Stimulated activated CD4-positive, alpha-beta T cell treated with anti-CD3 and anti-CD28 coated beads, Interleukin-12 subunit alpha, Interleukin-12 subunit beta, amount 100 ng/mL, for 4 hours (primary cell): Measurements from ENCODE around the gene ADAMTSL5.

Source experiments
- DNase-seq: peaks from one replicate; pipeline ENCODE4 v3.0.0-alpha.2; 2020

ADAMTSL5 gene

DNA sequence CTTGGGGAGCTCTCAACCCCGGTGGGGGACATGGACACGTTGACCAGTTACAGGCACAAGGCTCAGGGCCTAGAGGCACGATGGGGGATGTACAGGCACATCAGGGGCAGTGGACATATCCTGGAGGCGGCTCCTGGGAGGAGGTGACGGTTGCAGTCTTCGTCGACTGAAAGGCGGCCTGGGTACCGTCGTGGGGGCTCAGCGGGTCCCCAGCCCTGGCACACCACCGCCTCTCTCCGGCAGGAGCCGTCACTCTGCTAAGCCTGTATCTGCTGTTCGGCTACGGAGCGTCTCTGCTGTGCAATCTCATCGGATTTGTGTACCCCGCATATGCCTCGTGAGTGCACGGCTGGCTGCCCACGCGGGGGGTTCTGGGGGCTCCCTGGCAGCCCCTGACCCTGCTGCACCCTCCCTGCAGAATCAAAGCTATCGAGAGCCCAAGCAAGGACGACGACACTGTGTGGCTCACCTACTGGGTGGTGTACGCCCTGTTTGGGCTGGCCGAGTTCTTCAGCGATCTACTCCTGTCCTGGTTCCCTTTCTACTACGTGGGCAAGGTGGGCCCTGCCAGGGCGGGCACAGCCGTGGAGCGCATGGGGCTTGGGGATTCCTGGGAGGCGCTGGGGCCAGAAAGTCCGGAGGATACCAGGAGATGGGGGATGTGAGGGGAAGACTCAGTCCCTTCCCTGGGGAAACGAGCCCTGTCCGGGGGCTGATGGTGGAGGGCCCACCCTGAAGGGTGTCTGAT, 17.6 kb downstream of the ADAMTSL5 start:
- no peak for DNase-seq

DNA sequence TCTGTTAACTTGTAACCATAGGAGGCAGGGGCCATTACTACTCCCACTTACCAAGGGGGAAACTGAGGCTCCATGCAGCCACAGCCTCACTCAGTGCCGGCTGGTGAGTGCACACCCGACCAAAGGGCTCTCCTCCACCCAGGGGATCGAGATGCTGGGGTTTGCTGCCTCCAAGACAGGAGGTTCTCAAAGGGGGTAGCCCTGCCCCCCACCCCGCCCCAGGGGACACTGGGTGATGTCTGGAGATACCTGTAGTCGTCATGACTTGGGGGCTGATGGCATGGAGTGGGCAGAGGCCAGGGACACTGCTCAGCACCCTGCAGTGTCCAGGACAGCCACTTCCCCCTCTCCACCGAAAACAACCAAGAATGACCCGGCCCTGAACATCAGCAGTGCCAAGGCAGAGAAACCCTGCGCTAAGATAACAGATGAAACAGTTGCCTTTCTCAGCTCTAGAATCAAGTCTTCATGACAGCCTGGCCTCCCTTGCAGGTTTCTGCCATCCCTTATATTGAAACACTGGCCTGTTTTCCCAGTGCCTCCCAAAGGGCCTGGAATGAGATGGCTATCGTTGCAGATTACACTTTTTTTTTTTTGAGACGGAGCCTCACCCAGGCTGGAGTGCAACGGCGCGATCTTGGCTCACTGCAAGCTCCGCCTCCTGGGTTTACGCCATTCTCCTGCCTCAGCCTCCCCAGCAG, 18.6 kb downstream of the ADAMTSL5 start:
- no peak for DNase-seq

DNA sequence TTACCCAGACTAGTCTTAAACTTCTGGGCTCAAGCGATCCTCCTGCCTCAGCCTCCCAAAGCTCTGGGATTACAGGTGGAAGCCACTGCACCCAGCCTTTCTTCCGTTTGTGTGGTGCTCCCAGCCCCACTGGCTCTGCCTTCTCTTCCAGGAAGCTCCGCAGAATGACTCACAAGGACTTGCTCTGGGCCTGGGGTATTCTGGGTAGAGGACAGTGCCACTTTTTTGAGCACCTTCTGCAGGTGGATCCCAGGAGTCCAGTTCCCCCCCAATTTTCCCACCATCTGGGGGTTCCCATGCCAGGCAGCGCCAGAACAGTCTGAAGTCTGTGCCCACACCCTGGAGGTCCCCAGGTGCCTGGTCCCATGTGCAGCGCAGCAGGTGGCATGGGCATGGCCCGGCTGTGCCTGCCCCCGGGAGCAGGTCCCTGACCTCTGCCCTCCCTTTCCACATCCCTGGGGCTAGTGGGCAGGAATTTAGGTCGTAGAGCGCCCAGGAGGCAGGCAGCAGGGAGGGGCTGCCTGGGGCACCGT, 20.3 kb downstream of the ADAMTSL5 start:
- DNase-seq: no peak

DNA sequence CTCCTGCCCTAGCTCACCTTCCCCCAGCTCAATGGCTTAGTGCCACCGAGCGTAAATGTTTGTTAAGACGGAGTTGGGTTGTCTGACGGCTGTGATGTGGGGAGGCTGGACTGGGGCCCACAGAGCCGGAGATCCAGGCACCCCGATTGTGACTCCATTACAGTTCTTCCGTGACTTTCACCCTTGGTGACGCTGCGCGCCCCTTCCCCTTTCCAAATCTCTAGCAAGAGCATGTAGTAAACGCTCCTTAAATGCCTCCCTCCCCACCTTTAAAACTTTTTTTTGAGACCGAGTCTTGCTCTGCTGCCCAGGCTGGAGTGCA, 21.0 kb downstream of the ADAMTSL5 start:
- DNase-seq: no peak

DNA sequence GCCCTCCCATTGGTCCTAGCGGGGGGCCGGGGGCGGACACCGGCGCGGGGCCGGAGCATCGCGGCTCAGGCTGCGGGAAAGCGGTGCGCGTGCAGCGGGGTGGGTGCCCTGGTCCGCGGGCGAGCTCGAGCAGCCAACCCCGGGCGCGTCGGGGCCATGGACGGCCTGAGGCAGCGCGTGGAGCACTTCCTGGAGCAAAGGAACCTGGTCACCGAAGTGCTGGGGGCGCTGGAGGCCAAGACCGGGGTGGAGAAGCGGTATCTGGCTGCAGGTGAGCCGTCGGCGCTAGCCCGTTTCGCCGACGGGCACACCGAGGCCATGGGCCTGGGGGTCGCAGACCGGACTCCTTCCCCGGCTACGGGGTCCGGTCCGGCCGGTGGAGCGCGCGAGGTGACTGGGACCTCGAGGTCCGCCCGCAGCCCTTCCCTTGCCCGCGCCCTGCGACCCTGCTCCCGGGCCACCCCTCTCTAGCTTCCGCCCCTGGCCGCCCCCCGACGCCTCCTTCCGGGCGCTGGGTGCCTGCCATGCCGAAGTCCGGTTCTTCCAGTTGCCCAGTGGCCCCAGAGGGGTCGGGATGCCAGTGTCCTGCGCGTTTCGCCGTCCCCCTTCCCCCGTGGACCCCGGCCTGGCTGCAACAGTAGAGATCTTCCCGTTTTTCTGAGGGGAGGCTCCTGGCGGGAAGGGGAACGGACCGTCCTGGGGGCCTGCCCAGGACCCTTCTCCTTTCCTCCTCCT, 21.5 kb downstream of the ADAMTSL5 start, which contains the start of gene REEP6:
Gene REEP6 (plus strand): TSS at position 68 of the 735 bp plus-strand sequence. CDS start 89 bp downstream, at position 157.
- no peak for DNase-seq

DNA sequence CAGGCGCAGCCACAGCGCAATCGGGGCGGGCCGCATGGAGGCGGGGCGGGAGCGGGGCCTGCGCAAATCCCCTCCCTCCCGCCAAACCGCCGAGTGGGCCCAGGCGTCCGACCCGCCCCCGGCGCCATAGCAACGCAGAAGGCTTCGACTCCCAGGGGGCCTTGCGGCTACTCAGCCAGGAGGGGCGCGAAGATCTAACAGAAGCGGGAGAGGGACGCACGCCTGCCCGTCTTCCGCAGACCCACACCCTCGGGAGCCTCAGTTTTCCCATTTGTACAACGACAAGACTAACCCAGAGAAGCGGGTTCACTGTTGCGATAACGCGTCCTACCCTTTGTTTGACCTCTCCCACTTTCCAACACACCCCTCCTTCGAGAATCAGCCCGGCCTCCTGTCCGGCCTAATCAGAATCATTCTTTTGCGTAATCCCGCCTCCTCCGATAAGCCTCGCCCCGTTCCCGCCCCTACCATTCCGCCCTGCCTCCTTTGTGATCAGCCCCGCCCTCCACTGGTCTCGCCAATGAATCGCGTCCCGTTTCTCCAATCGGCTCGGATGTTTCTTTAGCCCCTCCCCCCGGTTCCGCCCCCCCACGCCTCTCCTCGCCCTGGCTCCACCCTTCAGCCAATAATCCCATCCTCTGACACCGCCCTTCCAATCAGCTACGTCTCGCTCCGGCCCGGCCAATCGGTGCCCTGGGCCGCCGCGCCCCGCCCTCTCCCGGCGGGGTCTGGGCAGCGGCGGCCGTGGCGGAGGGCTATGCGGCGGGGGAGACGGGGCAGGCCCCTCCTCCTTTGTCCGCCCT, 22.3 kb downstream of the ADAMTSL5 start, which contains the start of gene PCSK4:
Gene PCSK4 (minus strand): TSS at position 40 of the 803 bp plus-strand sequence. CDS start 4 bp downstream, at position 36.
- DNase-seq: peak; percentile 97

DNA sequence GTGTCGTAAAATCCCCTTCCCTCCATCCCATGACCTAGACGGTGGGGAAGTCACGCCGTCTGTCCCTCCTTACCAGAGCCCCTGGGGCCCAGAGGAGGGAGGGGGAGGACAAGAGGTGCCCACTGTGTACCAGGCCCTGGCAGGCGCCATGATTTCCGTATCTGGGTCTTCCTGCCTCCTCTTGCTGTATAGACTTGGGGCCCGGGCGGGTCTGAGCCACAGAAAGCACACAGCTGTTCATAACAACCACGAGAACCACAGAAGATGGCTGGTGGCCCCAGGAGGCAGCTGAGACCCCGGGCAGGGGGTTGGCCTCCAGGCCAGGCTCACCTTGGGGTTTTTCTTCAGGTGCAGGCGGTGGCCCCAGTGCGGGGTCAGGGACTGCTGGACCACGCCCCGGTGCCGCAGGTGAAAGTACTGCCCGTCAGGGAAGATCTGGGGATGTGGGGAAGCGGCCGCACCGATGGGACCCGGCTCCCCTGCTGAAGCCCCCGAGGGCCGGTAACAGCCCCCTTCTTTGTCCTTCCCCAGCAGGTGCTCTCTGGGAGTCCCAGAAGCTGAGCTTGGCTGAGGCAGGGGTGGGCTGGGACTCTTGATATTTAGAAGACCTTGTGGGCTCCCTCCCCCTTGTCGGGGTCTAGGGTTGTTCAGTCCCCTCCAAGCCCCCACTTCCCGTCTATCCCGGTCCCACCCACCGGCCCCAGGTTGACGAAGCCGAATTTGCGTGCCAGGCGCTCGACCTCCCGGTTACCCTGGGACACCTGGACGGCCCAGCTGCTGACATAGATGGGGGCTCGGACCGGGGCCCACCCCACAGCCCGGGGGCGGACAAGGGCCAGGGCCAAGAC, 23.1 kb downstream of the ADAMTSL5 start:
- no peak for DNase-seq

DNA sequence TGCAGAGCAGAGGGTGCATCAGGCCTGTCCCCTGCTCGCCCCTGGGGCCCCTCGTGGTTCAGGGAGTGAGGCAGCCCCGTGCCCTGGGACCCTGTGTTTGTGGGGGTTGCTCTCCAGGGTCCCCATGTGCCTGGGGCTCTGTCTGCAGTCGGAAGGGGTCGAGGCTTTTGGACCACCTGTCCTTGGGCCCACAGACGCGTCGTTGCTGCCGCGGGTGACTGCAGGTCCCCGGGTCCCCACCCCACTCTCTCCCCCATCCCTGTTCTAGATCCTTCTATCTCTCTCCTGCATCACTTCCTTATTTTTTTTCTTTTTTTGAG, 24.6 kb downstream of the ADAMTSL5 start:
- no peak for DNase-seq

DNA sequence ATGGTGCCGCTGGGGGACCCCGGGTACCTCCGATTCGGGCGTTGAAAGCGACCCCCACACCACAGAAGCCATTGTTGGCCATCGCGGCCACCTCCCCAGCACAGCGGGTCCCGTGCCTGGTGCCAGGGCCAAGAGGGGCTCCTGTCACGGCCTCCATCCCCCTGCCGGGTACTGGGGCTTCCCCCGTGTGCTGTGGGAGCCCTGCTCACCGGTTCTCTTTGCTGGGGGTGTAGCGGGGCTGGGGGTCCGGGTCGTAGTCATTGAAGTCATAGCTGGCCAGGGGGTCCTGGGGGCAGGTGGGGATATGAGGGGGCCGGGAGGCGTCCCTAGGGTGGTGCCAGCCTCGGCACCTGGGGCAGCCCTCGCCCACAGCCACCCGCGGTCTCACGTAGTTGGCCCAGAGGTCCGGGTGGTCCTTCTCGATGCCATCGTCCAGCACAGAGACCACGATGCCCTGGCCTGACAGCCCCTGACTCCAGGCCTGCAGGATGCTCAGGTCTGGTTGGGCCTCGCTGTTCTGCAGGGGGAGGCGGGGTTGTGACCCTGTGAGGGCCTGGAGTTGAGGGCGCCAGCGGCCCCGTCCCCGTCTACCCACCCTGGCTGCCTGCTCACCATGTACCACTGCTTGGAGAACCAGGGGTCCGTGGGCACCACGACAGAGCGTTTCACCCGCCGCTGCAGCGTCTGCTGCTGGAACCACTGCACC, 25.1 kb downstream of the ADAMTSL5 start:
- no peak for DNase-seq

DNA sequence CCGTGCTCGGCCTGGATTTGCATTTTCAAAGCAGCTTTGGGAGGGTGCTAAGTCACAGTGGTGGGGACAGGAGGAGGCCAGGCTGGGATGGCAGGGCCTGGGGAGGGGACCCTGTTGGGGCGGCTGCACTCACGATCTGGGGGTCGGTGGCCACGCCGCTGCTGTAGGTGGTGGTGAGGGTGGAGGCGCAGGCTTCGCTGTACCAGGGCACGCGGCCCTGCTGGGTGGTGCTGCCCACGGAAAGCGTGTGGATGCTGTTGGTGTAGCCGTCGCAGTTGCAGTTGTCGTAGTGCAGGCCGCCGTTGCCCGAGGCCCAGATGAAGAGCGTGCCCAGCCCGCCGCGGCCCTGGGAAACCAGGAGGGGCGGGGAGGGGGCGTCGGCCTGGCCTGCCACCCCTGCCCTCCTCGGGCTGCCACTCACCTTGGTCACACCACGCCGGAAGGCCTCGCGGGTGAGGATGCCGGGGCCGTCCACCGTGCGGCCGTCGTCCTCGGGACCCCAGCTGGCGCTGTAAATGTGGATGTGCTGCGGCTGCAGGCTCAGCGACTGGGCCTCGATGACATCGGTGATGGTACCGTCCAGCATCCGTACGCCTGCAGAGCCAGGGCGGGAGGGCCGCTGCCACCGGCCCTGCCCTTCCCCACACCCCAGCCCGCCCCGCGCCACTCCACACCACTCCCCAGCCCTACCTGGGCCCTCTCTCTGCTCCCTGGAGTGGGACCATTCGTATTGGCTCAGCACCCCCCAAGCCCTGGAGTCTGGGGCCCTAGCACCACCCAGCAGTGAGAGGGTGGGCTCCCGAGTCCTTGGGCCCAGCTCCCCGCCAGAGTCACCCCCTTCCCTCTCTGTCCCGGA, 25.9 kb downstream of the ADAMTSL5 start:
- no peak for DNase-seq

DNA sequence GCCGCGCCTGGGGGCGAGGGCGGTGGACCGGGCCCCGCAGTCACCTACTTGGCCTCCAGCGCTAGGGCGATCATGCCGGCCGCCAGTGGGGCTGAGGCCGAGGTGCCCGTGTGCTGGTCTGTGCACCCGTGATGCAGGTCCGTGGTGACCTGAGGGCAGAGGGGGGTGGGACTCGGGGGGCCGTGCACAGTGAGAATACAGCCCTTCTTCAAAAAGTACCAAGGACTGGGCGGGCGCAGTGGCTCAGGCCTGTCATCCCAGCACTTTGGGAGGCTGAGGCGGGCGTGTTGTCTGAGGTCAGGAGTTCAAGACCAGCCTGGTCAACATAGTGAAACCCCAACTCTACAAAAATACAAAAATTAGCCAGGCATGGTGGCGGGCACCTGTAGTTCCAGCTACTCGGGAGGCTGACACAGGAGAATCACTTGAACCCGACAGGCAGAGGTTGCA, 28.8 kb downstream of the ADAMTSL5 start:
- no peak for DNase-seq

DNA sequence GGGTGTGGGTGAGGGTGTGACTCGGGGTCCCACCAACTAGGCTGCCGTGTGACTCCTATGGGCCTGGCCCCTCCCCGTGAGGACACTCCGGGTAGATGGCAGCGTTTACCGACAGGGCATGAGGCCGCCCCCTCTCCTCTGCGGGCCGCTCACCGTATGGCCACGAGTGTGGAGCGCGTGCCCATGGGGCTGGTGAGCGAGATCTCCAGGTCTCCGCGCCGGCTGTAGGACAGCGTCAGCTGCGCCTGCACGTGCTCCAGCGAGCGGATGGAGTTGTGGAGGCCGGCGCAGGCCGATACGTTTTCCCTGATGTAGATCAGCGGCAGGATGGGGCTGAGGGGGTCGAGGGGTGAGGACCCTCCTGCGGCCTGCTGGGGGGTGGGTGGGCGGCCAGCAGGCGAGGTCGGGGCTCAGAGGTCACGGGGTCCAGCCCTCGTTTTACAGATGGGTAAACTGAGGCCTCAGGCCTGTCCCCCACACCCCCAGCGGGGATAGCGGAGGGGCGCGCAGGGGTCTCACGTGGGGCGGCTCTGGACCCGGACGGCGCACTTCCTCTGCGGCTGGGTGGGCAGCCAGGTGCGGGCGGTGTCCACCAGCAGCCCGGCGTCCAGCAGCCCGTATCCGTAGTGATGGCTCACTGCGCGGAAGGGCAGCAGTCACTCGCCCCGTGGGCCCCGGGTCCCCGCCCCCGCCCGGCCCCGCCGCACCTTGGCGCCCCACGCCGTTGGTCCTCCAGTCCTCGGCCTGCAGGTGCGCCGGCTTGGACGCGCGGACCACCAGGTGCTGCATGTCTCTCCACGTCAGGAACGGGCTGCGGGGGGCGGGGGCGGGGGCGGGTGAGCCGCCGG, 29.5 kb downstream of the ADAMTSL5 start:
- DNase-seq: no peak

DNA sequence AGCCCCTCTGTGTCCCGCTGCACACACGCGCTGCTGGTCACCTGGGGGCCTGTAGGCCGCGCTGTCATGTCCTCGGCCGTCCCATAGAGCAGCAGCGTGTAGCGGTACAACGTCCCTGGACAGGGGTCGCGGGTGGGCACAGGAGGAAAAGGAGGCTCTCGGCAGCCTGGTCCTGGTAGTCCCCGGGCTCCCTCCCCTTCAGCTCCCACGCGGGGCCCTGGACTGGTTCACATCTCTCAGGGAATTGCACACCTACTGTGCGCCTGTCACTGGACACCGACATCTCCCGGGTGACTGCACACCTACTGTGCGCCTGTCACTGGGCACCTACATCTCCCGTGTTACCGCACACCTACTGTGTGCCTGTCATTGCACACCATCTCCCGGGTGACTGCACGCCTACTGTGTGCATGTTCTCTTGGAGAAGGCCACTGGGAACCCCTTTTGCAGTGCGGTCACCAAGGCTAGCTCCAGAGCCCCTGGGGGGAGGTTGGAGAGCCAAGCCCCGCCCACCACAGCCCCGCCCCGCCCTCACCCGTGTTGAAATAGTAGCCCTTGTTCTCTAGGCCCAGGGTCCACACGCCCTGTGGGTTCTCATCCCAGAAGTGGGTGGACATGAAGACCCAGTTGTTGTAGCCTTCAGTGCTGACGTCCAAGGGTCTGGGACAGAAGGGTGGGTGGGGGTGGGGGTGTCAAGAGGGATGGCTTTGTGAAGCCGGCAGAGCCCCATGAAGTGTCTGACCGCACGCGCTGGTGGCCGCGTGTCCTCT, 30.3 kb downstream of the ADAMTSL5 start:
- DNase-seq: no peak

DNA sequence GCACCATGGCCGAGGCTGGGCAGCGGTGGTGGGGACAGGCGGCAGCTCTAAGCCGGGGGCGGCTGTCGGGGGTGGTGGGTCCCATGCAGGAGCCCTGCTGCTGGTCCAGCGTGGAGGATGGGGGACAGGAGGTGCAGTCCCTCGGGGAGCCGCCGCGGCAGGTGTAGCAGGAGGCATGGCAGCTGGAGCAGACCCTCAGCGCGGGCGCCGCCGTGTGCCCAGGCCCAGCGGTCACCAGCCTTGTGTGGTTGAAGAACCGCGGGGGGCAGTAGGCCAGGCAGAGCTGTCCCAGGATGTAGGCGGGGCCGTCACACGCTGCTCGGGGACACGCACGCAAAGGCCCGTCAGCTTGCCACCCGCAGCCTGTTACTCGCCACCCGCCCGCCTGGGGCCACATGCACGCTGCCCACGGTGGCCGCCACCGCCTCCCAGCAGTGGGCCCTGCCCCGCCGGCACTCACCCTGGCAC, 30.9 kb downstream of the ADAMTSL5 start:
- DNase-seq: no peak

DNA sequence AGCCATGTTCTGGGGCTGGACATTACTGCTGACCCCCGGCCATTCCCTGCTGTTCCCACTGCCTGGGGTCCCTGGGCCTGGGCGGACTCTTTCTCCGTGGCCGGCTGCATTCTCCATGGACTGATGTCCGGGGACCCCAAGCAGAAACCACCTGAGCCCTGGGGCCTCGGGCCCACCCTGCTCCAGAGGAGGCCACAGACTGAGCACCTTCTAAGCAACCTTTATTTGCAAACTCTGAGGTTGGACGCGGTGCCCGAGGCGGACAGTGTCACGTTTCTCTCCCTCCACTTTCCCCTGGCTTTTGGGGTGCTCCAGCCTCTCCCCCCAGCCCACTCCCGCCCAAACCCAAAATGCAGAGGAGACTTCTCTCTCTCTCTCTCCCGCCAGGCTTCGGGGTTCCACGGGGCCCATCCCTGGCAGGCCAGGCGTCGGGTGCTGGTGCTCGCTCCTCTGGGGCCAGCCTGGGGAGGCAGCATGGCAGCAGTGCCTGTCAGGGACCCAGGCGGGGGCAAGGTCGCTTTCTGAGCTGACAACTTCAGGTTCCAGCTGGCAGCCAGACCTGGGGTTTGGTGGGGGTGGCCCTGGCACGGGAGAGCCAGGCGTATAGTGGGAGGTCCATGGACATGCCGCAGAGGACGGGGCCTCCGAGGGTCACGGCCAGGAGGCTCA, 31.5 kb downstream of the ADAMTSL5 start:
- no peak for DNase-seq

DNA sequence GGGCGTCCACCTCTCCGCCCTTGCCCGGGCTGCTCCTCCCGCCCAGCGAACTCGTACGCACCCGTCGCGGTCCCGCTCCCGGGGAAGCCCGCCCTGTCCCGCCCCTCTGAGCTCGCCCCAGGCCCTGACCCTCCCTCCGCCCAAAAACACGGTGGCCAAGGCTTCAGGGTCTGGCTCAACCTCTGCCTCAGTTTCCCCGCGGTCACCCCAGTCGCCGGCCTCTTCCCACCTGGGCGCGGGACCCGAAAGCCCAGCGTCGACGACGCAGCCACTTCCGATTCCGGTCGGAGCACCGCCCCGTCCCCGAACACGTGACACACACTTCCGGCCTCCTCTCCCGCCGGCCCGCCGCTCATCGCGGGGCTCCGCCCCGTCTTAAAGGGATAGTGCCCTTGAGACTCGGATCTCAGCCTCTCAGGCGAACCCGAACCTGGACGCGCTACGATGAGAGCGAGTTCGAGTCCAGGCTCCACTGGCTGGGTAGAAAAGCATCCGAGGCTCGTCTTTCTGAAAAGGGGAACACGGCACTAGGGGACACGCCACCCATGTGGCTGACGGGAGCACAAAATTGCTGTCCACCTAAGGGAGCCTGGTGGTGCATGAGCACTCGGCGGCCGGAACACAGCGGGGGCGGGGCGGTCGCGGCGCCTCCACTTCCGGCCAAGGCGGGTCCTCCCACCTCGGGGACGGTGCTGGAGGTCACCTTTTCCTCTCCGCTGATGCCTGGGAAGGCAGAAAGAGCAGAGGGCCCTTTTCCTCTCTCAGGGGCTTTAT, 33.7 kb downstream of the ADAMTSL5 start, which contains the start of gene C19orf25:
Gene C19orf25 (minus strand): TSS at position 282 of the 774 bp plus-strand sequence. CDS start 312 bp downstream, outside the sequence.
- DNase-seq: peak; percentile 91
